ENCODE results near the gene PRRG4. TPM values are rescaled to one million over a fixed set of nuclear protein-coding genes. Genes with fewer than 3 reads are reported as not detected.
"Not testable (repeated sequence)": the region's sequence is repeated elsewhere in the genome, so short reads cannot be mapped to it uniquely, and the experiment has no call there.

Gene PRRG4
- total and polyA plus RNA-seq, 2 of the 13 experiments (the other 11 are each of a cell fraction or from before 2014, with no cell fraction given) = 0.24 to 0.95 TPM

DNA sequence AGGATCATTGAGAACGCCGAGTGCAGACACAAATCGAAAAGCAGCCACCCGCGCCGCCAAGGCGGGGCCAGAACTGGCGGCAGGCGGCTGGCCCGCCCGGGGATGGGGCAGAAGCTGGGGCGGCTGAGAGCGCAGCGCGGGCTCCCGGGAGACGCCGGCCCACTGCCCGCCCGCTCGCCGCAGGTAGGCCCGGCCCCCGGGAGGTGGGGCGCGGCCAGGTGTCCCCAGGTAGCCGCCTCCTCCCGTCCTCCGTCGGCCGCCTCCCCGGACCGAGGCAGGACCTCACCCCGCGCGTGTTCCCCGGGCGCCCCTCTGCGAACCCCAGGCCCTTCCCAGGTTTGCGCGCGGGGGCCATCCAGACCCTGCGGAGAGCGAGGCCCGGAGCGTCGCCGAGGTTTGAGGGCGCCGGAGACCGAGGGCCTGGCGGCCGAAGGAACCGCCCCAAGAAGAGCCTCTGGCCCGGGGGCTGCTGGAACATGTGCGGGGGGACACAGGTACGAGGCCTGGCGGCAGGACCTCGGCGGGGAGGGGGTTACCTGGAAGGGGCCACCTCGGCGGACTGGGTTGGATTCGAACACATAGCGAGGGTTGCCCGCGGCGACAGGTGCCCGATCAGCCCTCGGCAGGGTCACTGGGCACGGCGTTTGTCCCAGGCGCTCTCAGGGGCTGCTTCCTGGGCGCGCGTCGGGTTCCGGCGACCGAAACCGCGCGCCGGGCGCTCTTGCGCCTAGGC is at the start of gene PRRG4 (continued):
- TF ChIP-seq, protein P1, sequence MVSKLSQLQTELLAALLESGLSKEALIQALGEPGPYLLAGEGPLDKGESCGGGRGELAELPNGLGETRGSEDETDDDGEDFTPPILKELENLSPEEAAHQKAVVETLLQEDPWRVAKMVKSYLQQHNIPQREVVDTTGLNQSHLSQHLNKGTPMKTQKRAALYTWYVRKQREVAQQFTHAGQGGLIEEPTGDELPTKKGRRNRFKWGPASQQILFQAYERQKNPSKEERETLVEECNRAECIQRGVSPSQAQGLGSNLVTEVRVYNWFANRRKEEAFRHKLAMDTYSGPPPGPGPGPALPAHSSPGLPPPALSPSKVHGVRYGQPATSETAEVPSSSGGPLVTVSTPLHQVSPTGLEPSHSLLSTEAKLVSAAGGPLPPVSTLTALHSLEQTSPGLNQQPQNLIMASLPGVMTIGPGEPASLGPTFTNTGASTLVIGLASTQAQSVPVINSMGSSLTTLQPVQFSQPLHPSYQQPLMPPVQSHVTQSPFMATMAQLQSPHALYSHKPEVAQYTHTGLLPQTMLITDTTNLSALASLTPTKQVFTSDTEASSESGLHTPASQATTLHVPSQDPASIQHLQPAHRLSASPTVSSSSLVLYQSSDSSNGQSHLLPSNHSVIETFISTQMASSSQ (IDR thresholded peaks at IDR 0.05; ENCODE audit: low read depth) = no peak
- TF ChIP-seq, protein P1 (CRISPR knock-in tag; IDR thresholded peaks at IDR 0.05; ENCODE audit: borderline replicate concordance) = peak; percentile 38; the same call in 1 of the 2 replicates
- TF ChIP-seq RXRA (CRISPR knock-in tag; IDR thresholded peaks at IDR 0.05) (0 out of 2 replicates have a peak, but pooled peaks have one; percentile 14), ZNF670 (CRISPR knock-in tag; IDR thresholded peaks at IDR 0.05; ENCODE audit: borderline replicate concordance) (0 out of 2 replicates have a peak, but pooled peaks have one; percentile 7), HOXA3 (CRISPR knock-in tag; IDR thresholded peaks at IDR 0.05) (no peak), ZNF589 (CRISPR knock-in tag; conservative IDR thresholded peaks at IDR 0.05) (no peak), ZNF451 (CRISPR knock-in tag; IDR thresholded peaks at IDR 0.05) (peak; percentile 47; the same call in 1 of the 2 replicates), GATAD2A (CRISPR knock-in tag; IDR thresholded peaks at IDR 0.05) (no peak), ZNF253 (CRISPR knock-in tag; IDR thresholded peaks at IDR 0.05; ENCODE audit: borderline replicate concordance) (no peak)
- TF ChIP-seq, protein P2, sequence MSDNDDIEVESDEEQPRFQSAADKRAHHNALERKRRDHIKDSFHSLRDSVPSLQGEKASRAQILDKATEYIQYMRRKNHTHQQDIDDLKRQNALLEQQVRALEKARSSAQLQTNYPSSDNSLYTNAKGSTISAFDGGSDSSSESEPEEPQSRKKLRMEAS (IDR thresholded peaks at IDR 0.05) = peak; percentile 30; the same call in 1 of the 2 replicates
- TF ChIP-seq, protein P3, sequence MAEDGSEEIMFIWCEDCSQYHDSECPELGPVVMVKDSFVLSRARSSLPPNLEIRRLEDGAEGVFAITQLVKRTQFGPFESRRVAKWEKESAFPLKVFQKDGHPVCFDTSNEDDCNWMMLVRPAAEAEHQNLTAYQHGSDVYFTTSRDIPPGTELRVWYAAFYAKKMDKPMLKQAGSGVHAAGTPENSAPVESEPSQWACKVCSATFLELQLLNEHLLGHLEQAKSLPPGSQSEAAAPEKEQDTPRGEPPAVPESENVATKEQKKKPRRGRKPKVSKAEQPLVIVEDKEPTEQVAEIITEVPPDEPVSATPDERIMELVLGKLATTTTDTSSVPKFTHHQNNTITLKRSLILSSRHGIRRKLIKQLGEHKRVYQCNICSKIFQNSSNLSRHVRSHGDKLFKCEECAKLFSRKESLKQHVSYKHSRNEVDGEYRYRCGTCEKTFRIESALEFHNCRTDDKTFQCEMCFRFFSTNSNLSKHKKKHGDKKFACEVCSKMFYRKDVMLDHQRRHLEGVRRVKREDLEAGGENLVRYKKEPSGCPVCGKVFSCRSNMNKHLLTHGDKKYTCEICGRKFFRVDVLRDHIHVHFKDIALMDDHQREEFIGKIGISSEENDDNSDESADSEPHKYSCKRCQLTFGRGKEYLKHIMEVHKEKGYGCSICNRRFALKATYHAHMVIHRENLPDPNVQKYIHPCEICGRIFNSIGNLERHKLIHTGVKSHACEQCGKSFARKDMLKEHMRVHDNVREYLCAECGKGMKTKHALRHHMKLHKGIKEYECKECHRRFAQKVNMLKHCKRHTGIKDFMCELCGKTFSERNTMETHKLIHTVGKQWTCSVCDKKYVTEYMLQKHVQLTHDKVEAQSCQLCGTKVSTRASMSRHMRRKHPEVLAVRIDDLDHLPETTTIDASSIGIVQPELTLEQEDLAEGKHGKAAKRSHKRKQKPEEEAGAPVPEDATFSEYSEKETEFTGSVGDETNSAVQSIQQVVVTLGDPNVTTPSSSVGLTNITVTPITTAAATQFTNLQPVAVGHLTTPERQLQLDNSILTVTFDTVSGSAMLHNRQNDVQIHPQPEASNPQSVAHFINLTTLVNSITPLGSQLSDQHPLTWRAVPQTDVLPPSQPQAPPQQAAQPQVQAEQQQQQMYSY (CRISPR knock-in tag; IDR thresholded peaks at IDR 0.05) = 0 out of 2 replicates have a peak, but pooled peaks have one; percentile 15
- TF ChIP-seq, protein P4, sequence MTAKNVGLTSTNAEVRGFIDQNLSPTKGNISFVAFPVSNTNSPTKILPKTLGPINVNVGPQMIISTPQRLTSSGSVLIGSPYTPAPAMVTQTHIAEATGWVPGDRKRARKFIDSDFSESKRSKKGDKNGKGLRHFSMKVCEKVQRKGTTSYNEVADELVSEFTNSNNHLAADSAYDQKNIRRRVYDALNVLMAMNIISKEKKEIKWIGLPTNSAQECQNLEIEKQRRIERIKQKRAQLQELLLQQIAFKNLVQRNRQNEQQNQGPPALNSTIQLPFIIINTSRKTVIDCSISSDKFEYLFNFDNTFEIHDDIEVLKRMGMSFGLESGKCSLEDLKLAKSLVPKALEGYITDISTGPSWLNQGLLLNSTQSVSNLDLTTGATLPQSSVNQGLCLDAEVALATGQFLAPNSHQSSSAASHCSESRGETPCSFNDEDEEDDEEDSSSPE (CRISPR knock-in tag; IDR thresholded peaks at IDR 0.05) = 0 out of 2 replicates have a peak, but pooled peaks have one; percentile 37

DNA sequence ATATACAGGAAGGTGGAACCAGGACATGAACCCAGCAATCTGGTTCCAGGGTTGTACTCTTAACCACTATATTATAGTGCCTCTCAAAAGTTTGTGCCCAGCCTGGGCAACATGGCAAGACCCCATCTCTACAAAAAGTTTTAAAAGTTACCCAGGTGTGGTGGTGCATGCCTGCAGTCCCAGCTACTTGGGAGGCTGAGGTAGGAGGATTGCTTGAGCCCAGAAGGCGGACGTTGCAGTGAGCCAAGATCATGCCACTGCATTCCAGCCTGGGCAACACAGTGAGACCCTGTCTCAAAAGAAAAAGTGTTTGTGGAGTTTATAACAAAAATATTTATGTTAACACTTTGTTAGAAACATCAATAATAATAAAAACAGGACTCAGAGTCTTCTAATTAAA is 48.9 kb upstream of the PRRG4 start:
- H3K79me2 ChIP-seq (ENCODE audit: insufficient read depth, low read length); POLR2A ChIA-PET; DNase-seq (ENCODE audit: low spot score); H3K27me3 ChIP-seq (ENCODE audit: control insufficient read depth in 1 of 2, insufficient read depth in 2 of 2, low read length in 2 of 2); H4K20me1 ChIP-seq (ENCODE audit: insufficient read depth, low read length); H3K9ac ChIP-seq (ENCODE audit: insufficient read depth, low read depth, low read length); FAIRE-seq; CTCF ChIA-PET (ENCODE audit: low intra/inter-chr PET ratio, low total read pairs); H3K36me3 ChIP-seq (replicated peaks in 1 of 2; ENCODE audit: control insufficient read depth in 1 of 2, insufficient read depth in 2 of 2, low read length in 2 of 2); H3K4me1 ChIP-seq (ENCODE audit: insufficient read depth, low read length); intact Hi-C loops (cut with micrococcal nuclease; ENCODE audit: unreplicated experiment); H3K9me3 ChIP-seq (ENCODE audit: low read length); H3K4me2 ChIP-seq (ENCODE audit: low read depth, low read length); BruUV-seq (replicated peaks); in situ Hi-C loops (cut with HindIII; ENCODE audit: extremely low pct_ligation_motif_present, low pct_unique_long_range_greater_than_20kb); H2AFZ ChIP-seq (ENCODE audit: low read length); H3K4me3 ChIP-seq (replicated peaks in 1 of 3; ENCODE audit: insufficient read depth in 1 of 3, low read depth in 2 of 3, low read length in 3 of 3); H3K27ac ChIP-seq (ENCODE audit: extremely low read length, insufficient read depth, low read length); ATAC-seq: not testable (repeated sequence)
- 40% methylated on average over 2 of the region's 2 CpGs for WGBS (ENCODE audit: low lambda C conversion rate)
